ENCODE measurements around the gene CHD9. TPM values are rescaled to one million over a fixed set of nuclear protein-coding genes. Genes with fewer than 3 reads are reported as not detected.

CHD9 gene
- polyA plus RNA-seq, 1 donor = 32.7 TPM

Other genes starting within 250 kb of the CHD9 start
- gene CHD9NB, start 2.1 kb upstream of the CHD9 start, polyA plus RNA-seq = 0.85 TPM